NCI-H187 treated with DMSO at 0.1 percent for 48 hours (cell line): Measurements from ENCODE around the gene CRIP1.

Experiments
- DNase-seq: peaks from one replicate; lab custom pipeline; 2025; lab: John Stamatoyannopoulos, UW

Gene CRIP1

DNA sequence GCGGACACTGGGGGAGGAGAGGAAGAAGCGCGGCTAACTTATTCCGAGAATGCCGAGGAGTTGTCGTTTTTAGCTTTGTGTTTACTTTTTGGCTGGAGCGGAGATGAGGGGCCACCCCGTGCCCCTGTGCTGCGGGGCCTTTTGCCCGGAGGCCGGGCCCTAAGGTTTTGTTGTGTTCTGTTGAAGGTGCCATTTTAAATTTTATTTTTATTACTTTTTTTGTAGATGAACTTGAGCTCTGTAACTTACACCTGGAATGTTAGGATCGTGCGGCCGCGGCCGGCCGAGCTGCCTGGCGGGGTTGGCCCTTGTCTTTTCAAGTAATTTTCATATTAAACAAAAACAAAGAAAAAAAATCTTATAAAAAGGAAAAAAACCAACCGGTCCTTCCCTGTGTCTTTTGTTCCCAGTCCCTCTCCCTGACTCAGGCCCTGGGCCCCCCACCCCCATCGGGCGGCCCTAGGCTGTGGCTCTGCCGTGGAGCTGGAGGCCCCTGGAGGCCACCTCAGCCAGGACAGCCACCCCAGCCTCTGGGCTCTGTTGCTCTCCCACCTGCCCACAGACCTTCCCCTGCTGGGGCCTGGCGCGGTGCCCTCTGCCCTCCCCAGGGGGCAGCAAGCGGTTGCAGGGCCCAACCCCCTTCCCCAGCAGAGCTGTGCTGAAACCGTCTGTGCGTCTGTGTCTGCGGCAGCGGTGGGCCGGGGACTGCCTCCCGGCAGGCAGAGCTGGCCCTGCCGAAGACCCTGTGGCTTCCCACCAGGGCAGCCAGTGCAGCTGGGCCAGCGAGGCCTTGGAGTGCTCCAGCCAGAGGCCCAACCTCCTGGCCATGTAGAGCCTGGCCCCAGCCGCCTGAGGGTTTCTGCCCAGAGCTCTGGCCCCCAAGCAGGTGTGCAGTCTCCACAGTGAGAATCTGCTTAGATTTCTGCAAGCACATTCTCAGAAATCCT lies 16.1 kb upstream of the CRIP1 start:
- DNase-seq: no peak

DNA sequence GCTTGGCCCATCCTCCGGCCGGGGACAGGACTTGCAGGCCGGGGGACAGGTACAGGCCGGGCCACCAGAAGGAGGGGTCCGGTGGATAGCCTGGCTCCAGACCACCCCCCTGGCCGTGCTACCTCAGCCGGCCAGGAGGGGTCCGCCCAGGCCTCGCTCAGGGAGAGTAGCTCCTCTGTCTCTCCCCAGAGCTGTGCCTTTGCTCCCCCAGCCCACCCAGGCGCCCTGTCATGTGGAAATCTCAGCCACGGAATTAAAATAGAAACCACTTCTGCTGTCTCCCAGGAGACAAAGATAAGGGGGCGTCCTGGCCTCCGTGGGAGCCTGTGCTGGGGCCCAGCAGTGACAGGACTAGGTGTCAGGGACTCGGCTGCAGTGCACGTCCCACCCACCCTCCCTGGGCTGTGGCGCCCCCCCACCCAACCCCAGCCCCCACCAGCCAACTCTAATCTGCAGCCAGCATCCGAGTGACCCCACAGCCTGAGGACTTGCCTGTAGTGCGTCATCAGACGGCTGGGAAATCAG lies 15.3 kb upstream of the CRIP1 start:
- DNase-seq: no peak

DNA sequence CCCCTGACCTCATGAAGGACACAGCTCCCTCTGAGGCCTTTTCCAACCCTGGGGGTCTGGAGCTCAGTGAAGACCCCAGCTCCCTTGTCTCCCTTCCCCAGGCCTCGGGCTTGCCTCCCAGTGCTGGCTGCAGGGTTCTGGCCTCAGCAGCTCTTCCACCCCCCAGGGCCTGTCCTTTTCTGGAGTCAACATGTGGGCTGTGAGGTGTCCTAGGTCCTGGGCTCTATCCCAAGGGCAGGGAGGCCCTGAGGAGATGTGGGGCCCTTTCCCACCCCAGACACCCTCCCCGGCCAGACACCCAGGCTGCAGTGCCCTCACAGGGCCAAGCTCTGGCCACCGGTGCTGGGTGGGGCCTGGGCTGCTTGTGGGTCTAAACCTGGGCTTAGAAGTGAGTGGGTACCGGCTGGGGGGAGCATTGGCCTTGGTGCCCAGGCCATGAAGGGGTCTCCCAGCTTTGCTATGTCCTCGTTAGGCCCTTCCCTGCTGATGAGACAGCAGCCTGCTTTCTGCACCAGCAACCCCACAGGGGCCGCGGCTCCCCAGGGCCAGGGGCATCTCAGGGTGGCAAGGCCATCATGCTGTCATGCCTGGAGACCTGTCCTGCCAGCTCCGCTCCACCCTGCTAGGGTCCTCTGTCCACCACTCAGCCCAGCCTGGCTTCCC lies 14.7 kb upstream of the CRIP1 start:
- DNase-seq: no peak

DNA sequence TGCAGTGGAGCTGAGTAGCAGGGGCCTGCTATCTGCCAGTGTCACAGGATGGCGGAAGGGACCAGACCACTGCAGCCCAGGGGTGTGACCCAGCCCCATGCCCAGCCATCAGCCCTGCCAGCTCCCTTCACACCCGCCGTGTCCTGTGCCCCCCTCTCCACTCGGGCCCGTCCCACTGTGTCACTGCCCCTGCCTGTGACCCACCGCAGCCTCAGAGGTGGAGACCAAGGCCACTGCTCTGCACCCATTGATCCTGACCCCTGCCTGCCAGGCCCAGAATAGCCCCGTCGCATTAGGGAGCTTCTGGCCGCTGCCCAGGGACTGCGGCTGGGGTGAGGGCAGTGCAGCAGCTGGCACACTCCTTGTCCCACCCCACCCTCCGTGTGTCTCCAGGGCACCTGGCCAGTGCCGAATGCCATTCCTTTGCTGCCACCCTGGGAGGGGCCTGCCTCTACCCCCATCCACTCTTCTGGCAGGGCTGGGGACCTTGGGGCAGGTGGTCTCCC lies 14.1 kb upstream of the CRIP1 start:
- DNase-seq: no peak

DNA sequence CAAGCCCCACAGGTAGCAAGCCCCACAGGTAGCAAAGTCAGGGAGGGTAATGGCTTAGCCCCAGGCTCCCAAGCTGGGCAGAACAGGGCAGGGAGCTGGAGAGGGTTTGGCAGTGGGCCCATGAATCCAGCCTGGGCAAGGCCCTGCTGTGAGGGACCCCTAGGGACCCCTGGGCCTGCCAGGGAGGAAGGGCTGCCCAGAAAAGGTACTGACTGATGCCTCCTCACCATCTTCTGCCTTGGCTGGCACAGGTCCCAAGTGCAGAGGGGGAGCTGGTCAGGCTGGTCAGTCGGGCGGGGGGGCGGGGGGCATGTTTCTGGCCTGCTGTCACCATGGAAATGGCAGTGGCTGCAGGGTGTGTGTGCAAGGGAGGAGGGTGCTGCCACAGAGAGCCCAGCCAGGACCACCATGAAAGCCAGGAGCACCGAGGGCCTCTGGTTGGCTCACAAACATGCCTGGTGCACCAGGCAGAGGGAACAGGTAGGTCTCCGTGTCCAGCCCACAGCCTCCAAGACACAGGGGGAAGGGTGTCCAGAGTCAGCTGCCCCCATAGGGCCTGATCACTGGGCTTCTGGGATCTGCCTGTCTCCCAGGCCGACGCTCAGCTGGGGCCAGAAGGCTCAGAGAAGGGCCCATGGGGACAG lies 13.5 kb upstream of the CRIP1 start:
- no peak for DNase-seq

DNA sequence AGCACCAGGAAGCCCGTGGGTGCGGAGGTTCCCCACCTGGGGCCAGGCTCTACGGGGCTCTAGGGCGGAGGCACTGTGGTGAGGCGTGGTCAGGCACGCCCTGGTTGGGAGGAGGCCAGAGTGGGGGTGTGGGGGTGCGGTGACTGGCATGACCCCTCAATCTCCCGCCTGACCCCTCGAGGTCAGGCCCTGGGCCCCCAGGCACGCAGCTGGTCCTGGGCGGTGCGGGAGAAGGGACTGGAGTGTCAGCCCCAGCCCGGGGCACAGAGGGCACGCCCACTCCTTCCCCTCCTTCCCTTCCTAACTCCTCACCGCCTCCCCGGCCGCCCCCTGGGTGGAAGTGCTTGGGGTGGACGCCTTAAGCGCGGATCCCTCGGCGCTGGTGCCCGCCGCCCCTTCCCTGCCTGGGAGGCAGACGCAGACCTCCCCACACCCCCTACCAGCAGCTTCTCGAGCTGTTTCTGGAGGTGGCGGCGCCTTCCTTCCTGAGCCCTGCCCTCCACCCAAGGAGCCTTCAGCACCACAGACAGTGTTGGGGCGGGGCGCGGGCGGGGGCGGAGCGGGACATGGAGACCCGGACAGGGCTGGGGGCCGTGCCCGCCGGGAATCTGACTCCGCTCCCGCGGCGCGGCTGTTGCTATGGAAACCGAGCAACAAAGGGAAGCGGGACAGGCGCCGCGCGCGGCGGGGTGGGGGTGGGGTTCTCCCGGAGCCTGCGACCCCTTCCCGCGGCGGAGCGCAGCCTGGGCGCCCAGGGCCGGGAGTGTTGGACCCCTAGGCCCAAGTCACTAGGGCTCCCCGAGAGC lies 12.8 kb upstream of the CRIP1 start:
- DNase-seq: no peak

DNA sequence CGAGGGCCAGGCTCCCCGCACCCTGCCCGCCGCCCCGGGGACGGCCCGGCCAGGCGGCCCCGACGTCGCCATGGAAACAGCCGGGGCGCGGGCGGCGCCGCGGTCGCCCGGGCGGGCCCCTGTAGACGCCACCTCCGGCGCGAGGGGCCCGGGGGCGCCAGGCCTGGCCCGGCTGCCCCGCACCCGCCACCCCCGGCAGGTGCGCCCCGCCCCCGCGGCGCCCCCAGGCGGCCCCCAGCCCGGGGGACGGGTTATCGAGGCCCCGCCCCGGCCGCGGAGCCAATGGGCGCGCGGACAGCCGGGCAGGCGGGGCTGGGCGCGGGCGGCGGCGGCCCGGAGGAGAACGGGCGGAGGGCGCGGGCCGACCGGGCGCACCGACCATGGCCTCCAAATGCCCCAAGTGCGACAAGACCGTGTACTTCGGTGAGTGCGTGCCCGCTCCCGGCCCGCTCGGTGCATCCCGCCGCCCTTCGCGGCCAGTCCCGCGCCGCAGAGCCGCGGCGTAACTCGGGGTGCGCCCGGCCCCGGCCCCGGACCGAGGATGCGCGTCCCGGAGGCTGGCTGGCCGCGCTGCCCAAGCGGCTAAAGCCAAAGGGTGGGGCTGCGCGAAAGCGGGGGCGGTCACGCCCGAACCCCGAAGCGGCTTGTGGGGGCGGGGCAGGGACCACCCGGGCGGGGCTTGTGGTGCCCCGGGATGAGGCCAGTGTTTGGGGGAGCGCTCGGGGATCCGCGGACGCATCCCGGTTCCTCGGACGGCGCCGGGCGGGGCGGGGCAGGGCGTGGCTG lies 12.0 kb upstream of the CRIP1 start, which contains the start of gene CRIP2:
TSS of gene CRIP2 (plus strand) at position 339 of the 786 bp plus-strand sequence. CDS start at position 381, 42 bp downstream.
- no peak for DNase-seq

DNA sequence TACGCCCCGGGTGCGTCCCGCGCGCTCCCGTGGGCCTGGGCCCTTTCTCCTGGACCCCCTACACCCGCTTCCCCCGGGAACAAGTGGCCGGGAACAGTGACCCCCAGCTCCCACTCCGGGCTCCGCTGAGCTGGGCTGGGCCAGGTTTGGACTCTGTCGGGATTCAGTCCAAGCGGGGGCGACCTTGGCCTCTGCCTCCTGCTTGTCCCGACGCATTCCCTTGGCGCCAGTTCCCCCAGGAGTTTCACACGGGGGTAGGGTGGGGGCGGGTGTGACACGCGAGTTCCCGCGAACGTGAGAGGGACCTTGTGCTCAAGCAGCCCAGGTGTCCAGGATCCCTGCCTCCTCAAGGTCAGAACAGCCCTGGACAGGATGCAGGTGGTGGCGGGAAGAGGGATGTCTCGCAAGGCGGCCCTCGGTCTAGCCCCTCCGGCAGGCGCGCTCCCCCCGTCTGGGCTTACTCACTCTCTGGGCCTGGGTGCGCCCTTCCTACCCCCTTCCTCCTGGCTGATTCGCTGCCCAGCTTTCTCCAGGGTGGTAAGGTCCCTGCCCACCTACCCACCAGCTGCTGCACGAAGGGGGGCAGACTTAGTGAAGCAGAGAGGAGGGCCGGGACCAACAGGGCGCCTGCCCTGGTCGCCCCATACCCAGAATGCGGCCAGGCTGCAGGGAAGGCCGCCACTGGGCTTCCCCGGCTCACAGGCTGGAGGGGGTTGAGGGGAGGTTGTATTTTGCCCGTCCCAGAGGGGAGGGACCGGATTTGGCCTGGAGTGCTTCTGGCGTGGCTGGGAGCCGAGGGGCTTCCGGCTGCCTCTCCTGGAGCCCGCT lies 11.2 kb upstream of the CRIP1 start:
- no peak for DNase-seq

DNA sequence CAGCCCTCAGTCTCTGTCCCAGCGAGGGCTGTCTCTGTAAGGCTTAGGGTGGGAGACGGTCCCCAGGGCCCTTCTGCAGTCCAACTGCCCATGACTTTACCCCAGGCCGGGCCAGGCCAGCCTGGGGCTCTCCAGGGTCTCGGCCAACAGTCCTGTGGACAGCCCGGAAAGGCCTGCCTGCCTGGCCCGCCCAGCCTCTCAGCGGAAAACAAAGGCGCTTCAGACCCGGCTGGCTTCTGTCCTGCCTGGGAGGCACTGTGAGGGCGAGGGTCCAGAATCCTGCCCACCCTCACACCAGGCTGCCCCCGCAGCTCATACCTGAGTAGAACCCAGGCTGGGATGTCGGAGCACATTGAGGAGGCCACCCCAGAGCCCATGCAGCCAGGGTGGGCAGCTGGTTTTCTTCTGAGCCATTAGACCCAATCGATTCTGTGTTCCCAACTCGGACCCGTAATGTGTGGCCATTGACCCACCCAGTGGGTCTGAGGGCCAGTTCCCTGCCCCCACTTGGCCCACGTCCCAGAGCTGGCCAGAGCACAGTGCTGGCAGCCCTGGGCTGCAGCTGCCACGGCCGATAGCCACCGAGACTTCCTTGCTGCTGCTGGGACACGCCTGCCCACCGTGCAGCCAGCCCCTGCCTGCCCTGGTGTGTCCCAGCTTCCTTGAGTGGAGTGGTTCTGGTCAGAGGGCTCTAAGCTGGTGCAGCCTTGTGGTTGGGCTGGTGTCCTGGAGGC lies 10.4 kb upstream of the CRIP1 start:
- DNase-seq: no peak

DNA sequence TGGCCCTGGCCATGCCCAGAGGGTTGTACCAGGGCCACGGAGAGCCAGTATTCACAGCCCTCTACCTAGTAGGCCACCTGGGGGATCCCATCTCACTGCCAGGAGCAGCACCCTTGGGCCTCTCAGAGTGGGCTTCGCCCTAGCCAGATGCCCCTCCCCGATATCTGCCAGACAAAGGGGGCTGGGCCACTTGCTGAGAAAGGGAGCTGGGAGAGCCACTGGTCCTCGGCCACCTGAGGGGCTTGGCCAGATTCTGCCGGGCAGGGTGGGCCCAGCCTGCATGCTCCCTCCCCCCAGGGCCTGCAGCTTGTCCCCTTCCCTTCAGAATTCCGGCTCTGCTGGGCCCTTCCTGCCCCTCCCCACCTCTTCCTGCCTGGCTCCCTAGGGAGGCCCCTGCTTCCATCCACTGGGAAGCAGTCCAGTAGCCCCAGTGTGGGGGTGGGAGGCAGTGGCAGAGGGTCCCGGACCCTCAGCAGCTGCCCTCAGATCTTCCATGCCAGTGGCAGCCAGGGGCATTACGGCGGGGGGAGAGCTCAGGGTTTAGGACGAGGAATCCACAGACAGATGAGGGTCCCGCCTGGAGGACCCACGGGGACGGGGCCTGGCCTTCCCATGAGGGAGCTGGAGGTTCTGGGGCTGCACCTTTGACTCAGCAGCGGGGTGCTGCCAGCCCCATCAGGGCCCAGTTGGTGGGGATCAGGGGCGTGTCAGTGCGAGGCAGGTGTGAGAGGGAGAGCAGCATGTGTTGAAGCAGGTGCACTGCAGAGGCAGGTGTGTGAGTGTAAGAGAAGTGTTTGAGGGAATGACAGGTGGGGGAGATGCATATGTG lies 9.6 kb upstream of the CRIP1 start:
- no peak for DNase-seq

DNA sequence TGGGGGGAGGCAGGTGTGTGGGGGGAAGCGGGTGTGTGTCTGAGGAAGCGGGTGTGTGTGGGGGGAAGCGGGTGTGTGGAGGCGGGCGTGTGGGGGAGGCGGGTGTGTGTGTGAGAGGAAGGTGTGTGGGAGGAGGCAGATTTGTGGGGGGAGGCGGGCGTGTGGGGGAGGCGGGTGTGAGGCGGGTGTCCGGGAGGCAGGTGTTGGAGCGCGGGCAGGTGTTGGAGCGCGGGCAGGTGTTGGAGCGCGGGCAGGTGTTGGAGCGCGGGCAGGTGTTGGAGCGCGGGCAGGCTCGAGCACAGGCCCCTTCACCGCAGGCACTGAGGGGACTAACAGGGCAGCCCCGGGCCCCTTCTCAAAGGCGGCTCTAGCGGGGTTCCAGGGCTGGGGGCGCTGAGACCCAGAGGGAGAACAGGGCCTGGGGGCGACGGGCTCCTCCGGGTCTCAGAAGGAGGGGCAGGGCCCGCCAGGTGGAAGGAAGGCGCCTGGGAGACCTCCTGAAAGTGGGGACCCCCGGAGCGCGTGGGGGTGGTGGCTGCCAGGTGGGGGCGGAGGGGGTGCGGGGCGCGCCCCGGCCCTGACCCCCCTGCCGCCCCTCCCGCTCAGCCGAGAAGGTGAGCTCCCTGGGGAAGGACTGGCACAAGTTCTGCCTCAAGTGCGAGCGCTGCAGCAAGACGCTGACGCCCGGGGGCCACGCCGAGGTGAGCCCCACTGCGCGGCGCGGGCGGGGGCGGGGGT lies 8.9 kb upstream of the CRIP1 start:
- DNase-seq: no peak

DNA sequence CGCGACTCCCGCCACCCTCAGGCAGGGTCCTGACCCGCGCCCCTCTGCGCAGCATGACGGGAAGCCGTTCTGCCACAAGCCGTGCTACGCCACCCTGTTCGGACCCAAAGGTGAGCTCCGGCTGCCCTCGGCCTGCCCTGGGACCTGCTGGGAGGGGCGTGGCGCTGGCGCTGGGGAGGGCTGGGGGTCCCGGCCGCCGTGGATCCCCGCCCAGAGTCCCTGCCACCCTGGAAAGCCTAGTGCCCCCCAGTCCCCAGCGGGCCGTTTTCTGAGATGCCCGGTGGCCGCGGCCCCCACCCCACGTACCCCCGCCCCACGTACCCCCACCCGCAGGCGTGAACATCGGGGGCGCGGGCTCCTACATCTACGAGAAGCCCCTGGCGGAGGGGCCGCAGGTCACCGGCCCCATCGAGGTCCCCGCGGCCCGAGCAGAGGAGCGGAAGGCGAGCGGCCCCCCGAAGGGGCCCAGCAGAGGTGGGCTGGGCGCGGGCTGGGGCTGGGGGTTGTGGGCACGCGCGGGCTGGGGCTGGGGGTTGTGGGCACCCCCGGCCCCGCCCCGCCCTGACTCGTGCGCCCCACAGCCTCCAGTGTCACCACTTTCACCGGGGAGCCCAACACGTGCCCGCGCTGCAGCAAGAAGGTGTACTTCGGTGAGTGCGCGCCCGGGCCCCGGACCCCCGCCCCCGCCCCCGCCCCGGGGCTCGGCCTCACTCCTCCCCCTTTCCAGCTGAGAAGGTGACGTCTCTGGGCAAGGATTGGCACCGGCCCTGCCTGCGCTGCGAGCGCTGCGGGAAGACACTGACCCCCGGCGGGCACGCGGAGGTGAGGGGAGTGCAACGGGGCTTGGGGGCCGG lies 8.1 kb upstream of the CRIP1 start:
- DNase-seq: no peak

DNA sequence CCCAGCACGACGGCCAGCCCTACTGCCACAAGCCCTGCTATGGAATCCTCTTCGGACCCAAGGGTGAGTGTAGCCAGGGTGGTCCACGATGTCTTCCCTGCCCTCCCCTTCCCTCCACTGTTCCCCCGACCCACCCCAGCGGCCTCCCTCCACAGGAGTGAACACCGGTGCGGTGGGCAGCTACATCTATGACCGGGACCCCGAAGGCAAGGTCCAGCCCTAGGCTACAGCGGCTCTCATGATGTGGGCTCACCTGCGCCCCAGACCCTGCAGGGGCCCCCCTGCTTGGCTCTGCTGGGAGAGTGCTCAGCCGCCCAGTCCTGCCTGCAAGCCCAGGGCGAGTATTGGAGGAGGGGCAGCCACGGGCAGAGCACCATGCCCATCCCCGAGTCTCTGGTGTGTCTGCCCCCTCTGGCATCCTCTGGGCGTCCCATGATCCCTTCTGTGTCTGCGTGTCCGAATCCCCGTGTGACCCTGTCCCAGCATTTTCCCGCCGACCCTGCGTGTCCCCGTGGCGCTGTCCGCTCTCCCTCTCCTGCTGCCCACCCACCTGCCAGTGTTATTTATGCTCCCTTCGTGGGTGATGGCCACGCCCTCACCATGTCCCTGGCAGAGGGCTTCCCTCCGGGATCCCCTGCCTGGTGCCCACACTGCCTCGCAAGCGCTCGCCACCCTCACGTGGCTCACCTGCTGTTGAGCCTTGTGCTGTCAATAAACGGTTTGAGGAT lies 7.1 kb upstream of the CRIP1 start:
- DNase-seq: no peak

DNA sequence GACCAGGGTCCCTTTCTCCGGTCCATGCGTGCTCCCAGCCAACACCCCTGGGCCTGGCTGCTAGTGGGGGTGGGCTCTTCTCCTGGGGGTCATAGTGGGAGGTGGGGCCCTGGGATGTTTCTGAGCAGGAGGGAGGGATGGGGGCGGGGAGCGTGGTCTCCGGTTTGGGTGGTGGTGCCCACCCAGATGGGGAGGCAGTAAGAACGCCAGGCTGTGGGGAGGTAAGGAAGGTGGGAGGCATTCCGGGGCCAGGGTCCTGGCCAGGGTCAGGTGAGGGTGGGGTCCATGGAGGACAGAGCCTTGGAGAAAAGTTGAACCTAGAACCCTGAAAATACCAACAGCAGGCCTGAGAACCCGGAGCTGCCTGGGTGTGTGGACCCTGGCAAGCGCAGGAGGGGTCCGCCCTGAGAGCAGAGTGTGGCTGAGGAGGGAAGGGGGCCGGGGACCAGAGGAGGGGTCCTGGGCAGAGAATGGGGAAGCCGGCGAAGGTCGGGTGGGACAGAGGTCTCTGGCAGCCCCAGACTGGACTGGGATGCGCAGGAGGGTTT lies 6.4 kb upstream of the CRIP1 start:
- no peak for DNase-seq
